HG02852 (cell line): ENCODE data around the gene PDZD4.
"Not testable (repeated sequence)": the region's sequence is repeated elsewhere in the genome, so short reads cannot be mapped to it uniquely, and the experiment has no call there.

Experiments
- ATAC-seq: cut with Tn5 transposase; IDR thresholded peaks from one replicate; pipeline ENCODE4 v1.9.1; 2021; ENCODE audit warnings: mild to moderate bottlenecking, moderate library complexity; ENCODE audit not compliant: unreplicated experiment

The PDZD4 gene

GRCh38 chrX:153845195-153845594 lies 14.9 kb upstream of the PDZD4 start:
- ATAC-seq, result no peak

- ATAC-seq, result no peak
Measured at GRCh38 chrX:153844509-153845082, 14.3 kb upstream of the PDZD4 start.

GRCh38 chrX:153836921-153837320 lies 6.6 kb upstream of the PDZD4 start:
- no peak for ATAC-seq

DNA sequence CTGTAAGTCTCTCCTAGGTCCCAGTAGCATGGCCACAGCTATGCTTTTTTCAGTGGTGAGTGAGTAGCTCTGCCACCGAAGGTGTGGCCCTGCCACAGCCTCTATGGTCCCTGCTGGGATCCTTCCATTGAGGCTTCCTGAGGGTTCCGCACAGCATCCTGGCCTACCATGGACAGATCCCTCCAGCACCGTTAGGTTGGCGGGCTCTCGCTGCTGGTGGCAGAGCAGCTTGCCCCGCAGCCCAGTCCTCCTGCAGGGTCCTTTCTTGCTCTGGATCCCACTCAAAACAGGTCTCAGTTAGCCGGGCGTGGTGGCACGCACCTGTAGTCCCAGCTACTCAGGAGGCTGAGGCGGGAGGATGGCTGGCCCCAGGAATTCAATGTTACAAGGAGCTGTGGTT lies 2.4 kb upstream of the PDZD4 start:
- no peak for ATAC-seq

DNA sequence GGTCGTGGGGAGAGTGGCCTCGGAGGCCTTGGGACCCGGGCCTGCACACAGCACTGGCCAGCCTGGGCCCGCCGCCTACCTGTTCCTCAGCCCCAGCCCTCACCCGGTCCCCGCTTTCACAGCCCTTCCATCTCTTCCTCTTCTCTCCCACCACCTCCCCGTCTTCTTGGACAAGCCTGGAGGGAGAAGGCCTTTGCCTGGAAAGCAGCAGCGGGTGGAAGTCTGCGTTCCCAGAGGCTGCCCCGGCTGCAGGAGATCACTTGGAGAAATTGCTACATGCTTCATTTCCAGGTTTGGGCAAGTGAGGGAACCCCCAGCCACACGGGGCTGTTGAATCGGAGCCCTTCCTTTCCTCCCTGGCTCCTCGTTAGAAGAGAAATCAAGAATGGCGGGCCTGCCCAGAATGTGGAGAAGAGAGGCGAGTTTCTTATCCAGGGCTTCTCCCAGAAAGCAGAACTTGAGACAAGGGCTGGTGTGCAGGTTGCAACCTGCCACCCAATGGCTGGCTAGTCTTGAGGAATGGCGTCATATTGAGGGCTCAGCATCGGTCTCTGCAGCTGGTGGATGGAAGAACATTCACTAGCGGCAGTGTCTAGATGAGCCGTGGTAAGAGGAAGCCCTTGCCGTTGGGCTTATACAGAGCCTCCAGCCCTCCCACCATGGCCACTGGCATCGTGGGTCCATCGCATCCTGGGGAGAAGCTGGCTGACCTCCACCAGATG lies 1.2 kb upstream of the PDZD4 start:
- ATAC-seq, result no peak

DNA sequence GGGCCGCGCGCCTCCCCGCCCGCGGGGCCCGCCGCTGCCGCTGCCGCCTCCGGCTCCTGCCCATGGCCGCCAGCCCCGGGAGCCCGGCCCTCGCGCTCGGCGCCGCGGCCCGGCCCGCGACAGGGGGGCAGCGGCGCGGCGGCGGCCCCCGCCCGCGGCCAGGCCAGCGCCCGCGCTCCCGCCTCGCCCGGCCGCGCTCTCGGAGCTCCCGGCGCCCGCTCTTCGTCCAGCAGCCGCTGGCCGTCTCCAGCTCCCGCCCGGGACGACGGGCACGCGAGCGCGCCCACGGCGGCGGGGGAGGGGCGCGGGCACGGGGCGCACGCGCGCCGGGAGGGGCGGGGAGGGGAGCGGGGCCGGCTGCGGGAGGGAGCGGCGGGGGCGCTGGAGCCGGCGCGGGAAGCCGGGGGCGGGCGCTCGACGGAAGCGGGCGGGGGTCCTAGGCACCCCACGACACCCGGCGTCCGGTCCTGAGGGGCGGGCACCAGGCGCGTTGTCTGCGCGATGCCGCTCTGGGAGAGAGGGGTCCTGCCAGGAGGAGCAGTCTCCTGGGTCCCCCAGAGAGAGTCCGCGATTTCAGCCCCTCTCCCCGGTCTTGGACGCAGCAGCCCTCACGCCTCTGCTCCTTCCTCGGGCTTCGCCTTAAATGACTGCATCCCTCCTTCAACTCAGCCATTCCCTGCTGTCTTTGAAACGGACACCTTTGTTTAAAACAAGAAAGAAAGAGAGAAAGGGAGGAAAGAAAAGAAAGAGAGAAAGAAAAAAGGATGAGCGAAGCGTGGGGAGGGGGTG lies 490 bp upstream of the PDZD4 start:
- ATAC-seq, result no peak

DNA sequence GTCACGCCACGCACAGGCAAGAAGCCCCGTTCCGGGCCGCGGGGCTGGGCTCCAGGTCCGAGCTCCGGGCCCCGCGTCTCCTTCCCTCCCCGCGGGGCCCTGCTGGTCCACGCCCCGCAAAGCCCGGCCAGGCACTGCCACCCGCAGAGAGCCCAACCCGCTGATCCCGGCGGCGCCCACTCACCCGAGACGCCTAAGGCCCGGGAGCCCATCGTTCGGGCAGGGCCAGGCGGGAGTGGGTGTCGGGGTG lies 870 bp downstream of the PDZD4 start:
- no peak for ATAC-seq

DNA sequence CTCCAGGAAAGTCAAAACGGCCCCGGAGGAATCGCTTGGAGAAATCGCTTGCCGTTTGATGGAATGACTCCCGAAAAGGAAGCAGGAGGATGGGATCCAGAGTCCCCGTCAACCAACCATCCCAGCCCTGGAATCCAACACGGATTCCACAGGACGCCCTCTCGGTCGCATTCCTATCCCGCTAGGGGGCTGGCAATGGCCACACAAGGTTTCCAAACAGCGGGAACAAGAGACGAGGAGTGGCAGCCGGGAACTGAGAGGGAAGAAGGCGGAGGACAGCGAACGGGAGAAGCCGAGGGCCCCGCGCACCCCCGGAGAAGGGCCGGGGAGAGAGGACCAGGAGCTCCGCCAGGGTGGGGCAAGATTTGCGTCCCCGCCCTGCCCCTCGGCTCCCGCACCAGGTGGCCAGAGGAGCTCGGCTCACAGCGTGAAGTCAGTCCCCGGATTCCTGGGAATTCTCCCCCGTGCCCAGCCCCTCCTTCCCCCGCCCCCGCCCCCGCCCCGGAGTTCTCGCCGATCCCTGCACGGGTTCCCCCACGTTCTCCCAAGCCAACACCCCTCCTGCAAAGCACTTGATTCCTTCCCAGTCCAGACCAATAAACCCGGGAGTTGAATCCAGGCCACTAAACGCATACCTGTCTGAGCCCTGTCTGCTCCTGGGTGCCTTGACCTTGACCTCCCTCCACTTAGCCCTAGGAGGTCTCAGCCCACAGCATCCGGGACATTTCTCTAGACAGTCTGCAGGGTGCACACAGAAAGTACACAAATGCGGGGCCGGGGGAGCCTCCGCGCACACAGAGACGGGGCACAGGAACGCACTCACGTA lies 1.4 kb downstream of the PDZD4 start:
- no peak for ATAC-seq

GRCh38 chrX:153828308-153828707 lies 2.0 kb downstream of the PDZD4 start:
- ATAC-seq, result no peak

DNA sequence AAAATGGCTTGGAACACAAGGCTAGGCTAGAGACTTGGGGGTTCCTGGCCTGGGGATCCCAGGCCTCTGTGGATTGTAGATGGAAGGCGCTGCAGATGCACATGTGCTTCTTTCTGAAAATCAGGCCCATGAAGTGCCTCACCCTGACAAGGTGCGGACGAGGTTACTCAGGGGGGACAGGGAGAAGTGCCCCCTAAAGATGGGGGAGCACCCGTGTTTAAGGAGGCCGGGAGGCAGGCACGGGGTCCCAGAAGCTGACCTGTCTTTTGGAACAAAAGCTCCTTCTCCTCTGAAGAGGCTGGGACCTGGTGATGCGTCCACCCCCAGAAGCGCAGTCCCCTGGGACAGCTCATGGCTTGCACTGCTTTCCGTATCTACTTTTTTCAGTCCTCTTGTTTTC lies 2.4 kb downstream of the PDZD4 start:
- ATAC-seq, result no peak

- no peak for ATAC-seq
Measured at GRCh38 chrX:153827016-153827415, 3.3 kb downstream of the PDZD4 start.

GRCh38 chrX:153825042-153825441 lies 5.3 kb downstream of the PDZD4 start:
- ATAC-seq, result no peak

DNA sequence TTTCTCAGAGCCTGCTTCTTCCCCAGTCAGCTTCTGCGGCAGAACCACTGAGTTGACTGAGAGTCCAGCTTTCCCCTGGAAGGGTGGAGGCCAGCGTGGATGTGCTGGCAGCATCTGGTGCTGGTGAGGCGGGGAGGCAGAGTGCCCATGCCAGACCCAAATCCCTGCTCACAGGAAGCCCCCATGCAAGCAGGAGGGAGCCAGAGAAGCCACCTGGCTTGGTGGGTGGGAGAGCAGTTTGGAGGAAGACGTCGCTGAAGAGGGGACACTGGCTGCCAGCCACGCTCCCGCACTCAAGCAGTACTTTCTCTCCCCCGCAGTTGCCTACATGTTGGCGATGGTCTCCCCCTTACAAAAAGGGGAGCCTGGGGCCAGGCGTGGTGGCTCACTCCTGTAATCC lies 6.0 kb downstream of the PDZD4 start:
- no peak for ATAC-seq

GRCh38 chrX:153821066-153821465 lies 9.3 kb downstream of the PDZD4 start:
- ATAC-seq, result no peak

DNA sequence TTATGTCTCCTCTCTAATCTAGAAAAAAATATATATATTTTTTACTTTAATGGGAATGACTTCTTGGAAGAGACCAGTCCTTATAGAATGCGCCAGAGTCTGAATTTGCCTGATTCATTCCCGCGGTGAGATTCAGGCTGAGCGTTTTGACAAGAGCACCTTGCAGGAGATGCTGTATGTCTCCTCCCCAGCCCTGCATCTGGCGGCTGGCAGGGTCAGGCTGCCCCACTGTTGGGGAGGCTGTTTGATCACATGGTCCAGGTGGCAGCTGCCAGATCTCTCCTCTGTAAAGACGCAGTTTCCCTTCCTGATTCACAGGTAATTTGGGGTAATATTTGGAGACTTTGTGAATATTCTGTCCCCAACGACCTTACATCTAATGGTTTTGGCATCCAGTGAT lies 9.7 kb downstream of the PDZD4 start:
- no peak for ATAC-seq

DNA sequence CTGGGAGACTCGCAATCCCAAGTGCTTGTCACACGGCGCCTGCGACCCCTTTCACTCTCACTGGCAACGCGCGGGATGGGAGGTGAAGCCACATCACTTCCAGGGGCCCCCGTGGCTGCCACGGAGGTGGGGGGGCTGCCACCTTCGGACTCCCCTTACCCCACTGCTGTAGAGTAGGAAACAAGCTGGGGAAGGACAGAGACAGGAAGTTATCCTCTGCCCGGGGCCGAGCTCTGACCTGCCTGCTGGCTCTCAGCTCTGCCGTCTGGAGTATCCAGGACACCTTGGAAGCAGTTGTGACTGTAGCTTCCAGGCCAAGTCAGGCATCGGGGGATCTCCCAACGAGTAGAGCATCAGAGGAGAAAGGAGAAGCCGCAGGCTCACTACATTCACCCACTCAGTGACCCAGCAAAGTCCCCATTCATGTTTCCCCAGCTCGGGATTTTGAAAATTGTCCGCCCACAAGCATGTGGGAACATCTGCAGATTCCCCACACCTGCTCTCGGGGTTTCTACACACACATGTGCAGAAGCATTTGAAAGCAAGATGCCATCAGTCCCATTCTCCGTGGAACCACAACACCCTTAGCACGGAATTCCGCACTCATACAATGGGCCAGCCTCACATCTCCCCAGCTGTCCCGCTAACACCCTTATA lies 10.8 kb downstream of the PDZD4 start:
- no peak for ATAC-seq

DNA sequence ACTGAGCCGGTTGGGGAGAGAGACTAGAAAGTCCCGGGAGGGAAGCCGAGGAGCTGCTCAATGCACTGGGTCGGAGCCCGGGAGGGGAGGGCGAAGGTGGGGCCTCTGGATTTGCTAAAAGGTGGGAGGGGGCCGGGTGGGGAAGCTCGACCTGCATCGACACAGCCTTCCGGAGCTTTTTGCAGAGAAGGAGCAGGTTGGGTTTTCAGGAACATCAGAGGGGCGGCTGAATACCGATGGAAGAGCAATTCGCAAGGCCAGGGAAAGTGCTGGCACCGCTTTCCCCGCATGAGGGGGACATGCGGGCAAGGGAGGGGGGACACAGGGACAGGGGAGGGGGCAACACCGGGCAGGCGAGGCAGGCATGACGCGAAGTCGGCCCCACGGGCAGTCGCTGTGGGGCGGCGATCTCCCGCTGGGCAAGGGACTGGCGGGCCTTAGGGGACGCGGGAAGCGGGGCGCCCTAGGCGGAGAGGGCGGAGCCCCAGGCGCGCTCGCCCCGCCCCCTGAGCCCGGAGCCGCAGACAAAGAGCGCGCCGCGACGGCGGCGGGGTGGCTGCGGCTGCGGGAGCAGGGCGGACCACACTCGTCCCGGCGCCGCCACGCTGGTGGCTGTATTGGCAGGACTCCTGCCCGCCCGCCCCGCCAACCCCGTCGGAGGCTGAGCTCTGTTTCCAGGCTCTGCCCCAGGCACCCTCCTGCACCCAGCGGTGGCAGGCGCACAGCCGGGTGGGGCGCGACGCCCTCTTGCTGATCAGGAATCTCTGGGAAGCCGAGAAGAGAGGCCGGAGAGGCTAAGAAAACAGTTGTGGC lies 11.6 kb downstream of the PDZD4 start:
- ATAC-seq, result no peak

GRCh38 chrX:153818064-153818463 lies 12.3 kb downstream of the PDZD4 start:
- ATAC-seq, result not testable (repeated sequence)

DNA sequence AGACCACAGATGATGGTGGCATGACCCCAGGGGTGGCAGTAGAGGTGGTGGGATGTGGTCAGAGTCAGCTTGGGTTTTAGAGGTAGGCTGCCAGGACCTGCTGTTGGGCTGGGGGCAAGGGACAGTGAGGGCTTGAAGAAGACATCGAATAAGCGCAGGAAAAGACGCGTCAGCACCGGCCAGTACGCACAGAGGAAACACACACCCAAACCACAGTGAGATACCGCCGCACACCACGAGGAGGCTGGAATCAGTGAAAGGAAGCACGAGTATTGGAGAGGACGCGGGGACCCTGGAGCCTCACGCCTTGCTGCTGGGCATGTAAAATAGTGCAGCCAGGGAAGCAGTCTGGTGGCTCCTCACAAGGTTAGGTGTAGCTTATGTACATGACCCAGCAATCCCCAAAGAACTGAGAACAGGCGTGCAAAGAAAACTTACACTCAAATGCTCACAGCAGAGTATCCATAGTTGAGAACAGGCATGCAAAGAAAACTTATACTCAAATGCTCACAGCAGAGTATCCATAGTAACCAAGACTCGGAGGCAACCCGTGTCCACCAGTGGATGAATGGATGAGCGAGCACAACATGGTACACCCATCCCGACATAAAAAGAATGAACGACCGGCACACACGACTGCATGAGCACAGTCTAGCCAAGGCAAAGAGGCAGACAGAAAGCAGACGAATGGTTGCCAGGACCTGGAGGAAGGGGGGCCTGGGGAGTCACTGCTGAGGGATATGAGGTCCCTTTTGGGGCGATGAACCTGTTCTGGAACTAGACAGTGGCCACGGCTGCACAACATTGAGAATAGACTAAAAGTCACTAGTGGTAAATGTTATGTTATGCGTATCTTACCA lies 13.3 kb downstream of the PDZD4 start:
- ATAC-seq, result no peak
